ENCODE results near the gene CHL1.
"Not testable (repeated sequence)": the region's sequence is repeated elsewhere in the genome, so short reads cannot be mapped to it uniquely, and the experiment has no call there.

The CHL1 gene

DNA sequence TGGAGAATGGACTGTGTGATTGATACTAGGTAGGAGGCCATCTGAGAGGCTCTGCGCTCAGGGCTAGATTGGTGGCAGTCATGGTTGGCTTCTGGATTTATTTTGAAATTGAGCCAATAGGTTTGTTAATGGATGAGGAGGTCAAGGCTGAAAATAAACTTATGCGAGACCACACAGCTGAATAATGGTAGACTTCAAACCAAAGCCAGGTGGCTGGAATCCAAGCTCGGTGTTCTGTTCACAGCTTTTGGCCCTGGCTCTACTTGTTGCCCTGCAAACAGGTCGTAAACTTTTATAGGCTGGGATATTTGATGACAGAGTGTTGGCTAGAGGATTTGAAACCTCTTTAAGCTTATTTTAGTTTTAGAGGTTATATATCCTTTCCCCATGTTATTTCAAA is 160.4 kb downstream of the CHL1 start:
- H3K4me1 Mint-ChIP-seq (ENCODE audit: low read depth), result no peaks in the 10 kb centered on the region
- no peak overlapping the region for H3K27ac Mint-ChIP-seq
- H3K4me3 Mint-ChIP-seq, result no peak overlapping the region

GRCh38 chr3:359672-360071 is 163.1 kb downstream of the CHL1 start:
- Mint-ChIP-seq H3K27me3 (ENCODE audit: low read depth) (no peaks in the 10 kb centered on the region), H3K4me3 (no peak overlapping the region), H3K4me1 (ENCODE audit: low read depth) (no peaks in the 10 kb centered on the region), H3K27ac (no peak overlapping the region), H3K36me3 (ENCODE audit: low read depth) (no peaks in the 10 kb centered on the region), H3K9me3 (no peaks in the 10 kb centered on the region)

More for the DNA sequence above, 160.4 kb downstream of the CHL1 start:
- no peaks in the 10 kb centered on the region for H3K27me3 Mint-ChIP-seq (ENCODE audit: low read depth)
- H3K36me3 Mint-ChIP-seq (ENCODE audit: low read depth), result no peaks in the 10 kb centered on the region
- H3K9me3 Mint-ChIP-seq, result no peaks in the 10 kb centered on the region

GRCh38 chr3:362681-363338 is 166.2 kb downstream of the CHL1 start:
- Mint-ChIP-seq H3K27me3 (ENCODE audit: low read depth) (no peaks in the 10 kb centered on the region), H3K9me3 (no peaks in the 10 kb centered on the region), H3K4me3 (no peak overlapping the region), H3K4me1 (ENCODE audit: low read depth) (no peaks in the 10 kb centered on the region), H3K36me3 (ENCODE audit: low read depth) (no peaks in the 10 kb centered on the region), H3K27ac (no peak overlapping the region)

DNA sequence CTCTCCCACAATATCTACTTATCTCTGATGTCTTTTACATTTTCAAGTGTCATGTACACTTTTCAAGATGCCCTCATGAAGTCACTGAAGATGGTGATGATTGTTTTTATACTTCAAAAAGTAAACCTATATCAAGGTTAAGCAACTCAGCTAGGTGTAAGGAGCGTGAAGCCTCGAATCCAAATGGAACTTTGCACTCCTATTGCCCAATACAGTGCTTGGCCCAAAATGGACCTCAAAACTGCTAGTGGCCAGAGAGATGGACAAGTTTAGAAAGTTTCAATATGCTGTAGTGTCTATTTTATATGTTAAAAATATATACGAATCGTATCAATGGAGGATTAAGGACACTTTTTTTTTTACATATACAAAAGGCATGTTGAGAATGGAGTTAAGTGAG is 167.7 kb downstream of the CHL1 start:
- H3K36me3 Mint-ChIP-seq (ENCODE audit: low read depth), result no peaks in the 10 kb centered on the region
- no peaks in the 10 kb centered on the region for H3K27me3 Mint-ChIP-seq (ENCODE audit: low read depth)
- H3K27ac Mint-ChIP-seq, result no peak overlapping the region
- H3K4me3 Mint-ChIP-seq, result no peak overlapping the region
- no peaks in the 10 kb centered on the region for H3K4me1 Mint-ChIP-seq (ENCODE audit: low read depth)
- H3K9me3 Mint-ChIP-seq, result no peaks in the 10 kb centered on the region

DNA sequence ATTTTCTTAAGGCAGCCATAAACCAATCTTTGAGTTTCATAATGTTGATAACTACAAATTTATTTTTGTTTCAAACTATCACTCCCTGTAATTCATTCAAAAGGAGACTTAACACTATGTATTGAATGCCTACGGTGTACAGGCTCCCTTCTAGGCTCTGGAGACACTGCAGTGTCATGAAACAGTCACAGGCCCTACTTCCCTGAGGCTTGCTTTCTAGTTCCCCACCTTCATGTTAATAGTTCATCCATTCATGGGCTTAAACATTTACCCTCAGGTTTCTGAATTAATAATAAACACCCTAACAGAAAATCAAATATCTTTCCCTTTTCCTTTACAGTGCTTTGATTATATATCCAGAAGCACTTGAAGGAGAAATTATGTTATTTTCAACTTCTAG is 168.7 kb downstream of the CHL1 start:
- H3K4me3 Mint-ChIP-seq, result no peak overlapping the region
- no peak overlapping the region for H3K27ac Mint-ChIP-seq
- H3K36me3 Mint-ChIP-seq (ENCODE audit: low read depth), result no peaks in the 10 kb centered on the region
- H3K27me3 Mint-ChIP-seq (ENCODE audit: low read depth), result no peaks in the 10 kb centered on the region
- no peaks in the 10 kb centered on the region for H3K4me1 Mint-ChIP-seq (ENCODE audit: low read depth)
- no peaks in the 10 kb centered on the region for H3K9me3 Mint-ChIP-seq

- not testable (repeated sequence) for H3K27me3 Mint-ChIP-seq (ENCODE audit: low read depth); H3K4me3 Mint-ChIP-seq; H3K36me3 Mint-ChIP-seq (ENCODE audit: low read depth); H3K9me3 Mint-ChIP-seq; H3K27ac Mint-ChIP-seq; H3K4me1 Mint-ChIP-seq (ENCODE audit: low read depth)
Observed at GRCh38 chr3:366253-366652, 169.7 kb downstream of the CHL1 start.

DNA sequence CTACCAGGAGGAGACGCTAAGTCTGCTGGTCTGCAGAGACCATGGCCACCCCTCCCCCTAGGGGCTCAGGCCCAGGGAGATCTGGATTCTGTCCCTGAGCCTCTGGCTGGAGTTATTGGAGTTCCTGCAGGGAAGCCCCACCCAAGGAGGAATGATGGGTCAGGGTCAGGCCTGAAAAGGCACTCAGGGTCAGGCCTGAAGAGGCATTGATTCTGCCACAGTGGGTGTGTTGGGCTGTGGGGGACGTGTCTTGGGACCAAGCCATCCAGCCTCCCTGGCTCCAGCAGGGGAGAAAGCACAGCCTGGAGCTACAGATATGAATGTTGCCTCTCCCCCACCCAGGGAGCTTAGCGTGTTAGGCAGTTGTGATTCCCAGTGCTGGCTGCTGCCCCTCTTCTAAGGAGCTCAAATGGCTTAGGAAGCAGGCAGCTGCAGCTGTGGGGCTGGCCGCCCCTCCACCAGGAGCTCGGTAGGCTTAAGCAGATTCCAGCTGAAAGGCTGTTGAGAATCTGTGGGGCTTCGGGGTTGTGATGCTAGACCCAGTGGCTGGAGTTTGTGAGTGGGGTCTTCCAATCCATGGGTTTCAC is 176.7 kb downstream of the CHL1 start:
- Mint-ChIP-seq H3K36me3 (ENCODE audit: low read depth) (no peaks in the 10 kb centered on the region), H3K9me3 (peaks cover 4% of the 10 kb centered on the region), H3K27ac (no peak overlapping the region), H3K4me3 (no peak overlapping the region), H3K4me1 (ENCODE audit: low read depth) (no peaks in the 10 kb centered on the region), H3K27me3 (ENCODE audit: low read depth) (no peaks in the 10 kb centered on the region)

- no peak overlapping the region for H3K27ac Mint-ChIP-seq
- no peak overlapping the region for H3K4me3 Mint-ChIP-seq
- peaks cover 4% of the 10 kb centered on the region for H3K9me3 Mint-ChIP-seq
- H3K36me3 Mint-ChIP-seq (ENCODE audit: low read depth), result no peaks in the 10 kb centered on the region
- H3K4me1 Mint-ChIP-seq (ENCODE audit: low read depth), result no peaks in the 10 kb centered on the region
- no peaks in the 10 kb centered on the region for H3K27me3 Mint-ChIP-seq (ENCODE audit: low read depth)
Observed at GRCh38 chr3:374459-374858, 177.9 kb downstream of the CHL1 start.

DNA sequence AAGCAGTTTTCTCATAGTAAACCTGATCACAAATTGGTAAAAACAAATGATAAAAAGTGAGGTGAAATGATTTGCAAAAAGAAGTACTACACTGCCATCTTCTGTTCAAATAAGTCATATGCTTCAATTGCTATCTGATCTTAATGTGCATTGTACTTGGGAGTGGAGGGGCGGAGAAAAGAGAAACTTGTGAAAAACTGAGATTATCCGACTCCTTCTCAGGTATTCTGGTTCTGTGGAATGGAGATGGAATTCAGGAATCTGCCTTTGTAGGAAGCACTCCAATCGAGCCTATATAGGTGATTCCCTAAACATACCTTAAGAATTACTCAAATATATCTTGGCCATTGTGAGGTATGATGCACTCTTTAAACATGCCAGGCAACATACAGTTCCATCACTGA is 180.6 kb downstream of the CHL1 start:
- Mint-ChIP-seq H3K4me1 (ENCODE audit: low read depth) (no peaks in the 10 kb centered on the region), H3K36me3 (ENCODE audit: low read depth) (no peaks in the 10 kb centered on the region), H3K9me3 (no peaks in the 10 kb centered on the region), H3K27me3 (ENCODE audit: low read depth) (no peaks in the 10 kb centered on the region), H3K27ac (no peak overlapping the region), H3K4me3 (no peak overlapping the region)

DNA sequence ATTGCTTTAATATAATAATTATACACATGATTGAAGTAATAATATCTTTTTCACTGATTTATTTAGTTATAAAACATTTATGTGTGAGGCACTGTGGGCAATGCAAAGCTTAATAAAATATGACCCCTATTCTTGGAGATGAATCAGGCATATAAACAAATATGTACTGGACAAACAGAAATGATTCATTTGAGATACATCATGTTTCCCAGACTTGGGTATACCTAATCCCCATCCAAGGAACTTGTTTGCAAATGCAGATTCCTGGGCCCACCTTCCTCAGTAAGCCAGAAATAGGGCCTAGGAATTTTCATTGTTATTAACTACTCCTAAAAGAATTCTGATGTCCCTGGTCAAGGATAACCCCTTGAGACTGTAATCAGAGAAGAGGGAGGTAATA is 184.2 kb downstream of the CHL1 start:
- no peaks in the 10 kb centered on the region for H3K27me3 Mint-ChIP-seq (ENCODE audit: low read depth)
- no peaks in the 10 kb centered on the region for H3K36me3 Mint-ChIP-seq (ENCODE audit: low read depth)
- no peak overlapping the region for H3K4me3 Mint-ChIP-seq
- no peaks in the 10 kb centered on the region for H3K9me3 Mint-ChIP-seq
- H3K27ac Mint-ChIP-seq, result no peak overlapping the region
- H3K4me1 Mint-ChIP-seq (ENCODE audit: low read depth), result no peaks in the 10 kb centered on the region

DNA sequence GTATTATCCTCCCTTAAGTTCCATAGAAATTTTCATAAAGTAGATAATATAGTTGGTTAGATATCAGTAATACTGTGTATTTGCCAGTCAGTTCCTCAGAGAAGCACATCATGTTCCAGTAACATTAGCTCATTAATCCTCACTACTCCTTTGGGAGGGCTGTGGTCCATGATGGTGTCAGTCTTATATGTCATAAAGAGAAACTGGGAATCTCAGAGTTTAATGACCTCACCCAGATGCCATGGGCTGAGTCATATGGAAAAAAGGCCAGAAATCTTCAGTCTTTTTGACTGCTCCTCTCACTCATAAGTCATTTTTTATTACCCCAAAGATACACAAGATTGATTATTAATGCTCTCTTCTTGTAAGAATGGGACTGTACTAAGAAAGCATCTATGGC is 188.6 kb downstream of the CHL1 start:
- no peak overlapping the region for H3K4me3 Mint-ChIP-seq
- no peaks in the 10 kb centered on the region for H3K9me3 Mint-ChIP-seq
- H3K27me3 Mint-ChIP-seq (ENCODE audit: low read depth), result no peaks in the 10 kb centered on the region
- H3K36me3 Mint-ChIP-seq (ENCODE audit: low read depth), result no peaks in the 10 kb centered on the region
- no peaks in the 10 kb centered on the region for H3K4me1 Mint-ChIP-seq (ENCODE audit: low read depth)
- H3K27ac Mint-ChIP-seq, result no peak overlapping the region

DNA sequence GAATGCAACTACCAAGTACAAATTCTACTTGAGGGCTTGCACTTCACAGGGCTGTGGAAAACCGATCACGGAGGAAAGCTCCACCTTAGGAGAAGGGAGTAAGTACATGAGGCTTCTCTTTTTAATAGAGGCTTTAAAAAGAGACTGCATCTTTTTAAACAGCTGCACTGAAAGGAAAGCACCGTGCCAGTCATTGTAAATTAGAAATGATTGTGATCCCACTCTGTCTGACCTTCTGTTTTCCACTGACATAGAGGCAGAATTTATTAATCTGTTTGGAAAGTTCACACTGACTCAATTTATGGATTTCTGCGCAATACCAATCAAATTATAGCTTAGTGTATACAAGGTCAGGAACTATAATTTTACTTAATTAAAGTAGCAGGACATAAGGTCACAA is 198.2 kb downstream of the CHL1 start:
- Mint-ChIP-seq H3K36me3 (ENCODE audit: low read depth) (no peaks in the 10 kb centered on the region), H3K9me3 (no peaks in the 10 kb centered on the region), H3K27me3 (ENCODE audit: low read depth) (no peaks in the 10 kb centered on the region)

DNA sequence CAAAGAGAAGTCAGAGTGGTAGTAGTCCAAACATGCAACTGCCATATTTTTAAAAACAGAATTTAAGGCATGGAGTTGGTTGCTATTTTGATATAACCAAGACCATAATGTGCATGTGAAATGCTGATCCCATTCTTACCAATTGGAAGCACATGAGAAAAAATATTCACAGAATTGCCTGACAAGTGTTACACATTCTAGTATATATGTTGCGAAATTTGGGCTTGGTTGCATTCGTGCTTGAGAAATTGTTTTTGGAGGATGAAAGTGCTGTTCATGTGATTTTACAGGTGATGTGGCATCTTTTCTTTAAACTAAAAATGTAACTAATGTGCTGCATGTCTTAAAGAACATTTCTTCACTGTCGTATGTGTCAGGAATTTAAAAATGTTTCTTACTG is 199.7 kb downstream of the CHL1 start:
- H3K9me3 Mint-ChIP-seq, result no peaks in the 10 kb centered on the region
- H3K27ac Mint-ChIP-seq, result no peak overlapping the region
- H3K27me3 Mint-ChIP-seq (ENCODE audit: low read depth), result no peaks in the 10 kb centered on the region
- H3K4me1 Mint-ChIP-seq (ENCODE audit: low read depth), result no peaks in the 10 kb centered on the region
- no peaks in the 10 kb centered on the region for H3K36me3 Mint-ChIP-seq (ENCODE audit: low read depth)
- no peak overlapping the region for H3K4me3 Mint-ChIP-seq

More for the DNA sequence above, 198.2 kb downstream of the CHL1 start:
- Mint-ChIP-seq H3K27ac (no peak overlapping the region), H3K4me3 (no peak overlapping the region), H3K4me1 (ENCODE audit: low read depth) (no peaks in the 10 kb centered on the region)

GRCh38 chr3:399647-400046 is 203.1 kb downstream of the CHL1 start:
- Mint-ChIP-seq H3K4me3 (no peak overlapping the region), H3K36me3 (ENCODE audit: low read depth) (no peaks in the 10 kb centered on the region), H3K27me3 (ENCODE audit: low read depth) (no peaks in the 10 kb centered on the region), H3K4me1 (ENCODE audit: low read depth) (no peaks in the 10 kb centered on the region), H3K9me3 (no peaks in the 10 kb centered on the region), H3K27ac (no peak overlapping the region)

DNA sequence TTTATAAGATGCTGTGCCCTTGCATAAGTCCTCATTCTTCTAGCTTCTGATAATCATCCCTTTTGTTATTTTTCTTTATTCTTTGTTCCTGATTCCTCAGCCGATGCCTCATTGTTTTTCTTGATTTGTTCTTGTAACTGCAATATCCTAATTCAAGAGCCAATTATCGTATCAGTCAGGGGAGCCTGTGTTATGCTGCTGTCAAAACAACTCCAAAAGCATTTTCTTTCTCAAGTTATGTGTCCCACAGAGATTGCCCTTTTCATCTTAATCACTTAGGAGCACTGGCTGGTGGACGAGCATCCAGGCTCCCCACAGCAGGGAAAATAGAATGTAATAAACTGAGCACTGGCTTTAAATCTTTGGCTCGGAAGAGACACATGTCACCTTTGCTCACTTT is 207.3 kb downstream of the CHL1 start:
- Mint-ChIP-seq H3K4me3 (no peak overlapping the region), H3K9me3 (no peaks in the 10 kb centered on the region), H3K27ac (no peak overlapping the region), H3K27me3 (ENCODE audit: low read depth) (no peaks in the 10 kb centered on the region), H3K36me3 (ENCODE audit: low read depth) (no peaks in the 10 kb centered on the region), H3K4me1 (ENCODE audit: low read depth) (no peaks in the 10 kb centered on the region)

DNA sequence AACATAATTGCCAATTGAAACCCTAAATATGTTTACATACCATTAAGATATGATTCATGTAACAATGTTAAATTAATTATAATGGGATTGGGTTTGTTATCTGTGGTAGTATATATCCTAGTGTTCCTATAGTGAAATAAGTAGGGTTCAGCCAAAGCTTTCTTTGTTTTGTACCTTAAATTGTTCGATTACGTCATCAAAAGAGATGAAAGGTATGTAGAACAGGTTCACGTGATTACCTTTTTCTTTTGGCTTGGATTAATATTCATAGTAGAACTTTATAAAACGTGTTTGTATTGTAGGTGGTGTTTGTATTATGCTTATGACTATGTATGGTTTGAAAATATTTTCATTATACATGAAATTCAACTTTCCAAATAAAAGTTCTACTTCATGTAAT is 212.4 kb downstream of the CHL1 start:
- Mint-ChIP-seq H3K27me3 (ENCODE audit: low read depth) (no peaks in the 10 kb centered on the region), H3K27ac (no peak overlapping the region), H3K36me3 (ENCODE audit: low read depth) (no peaks in the 10 kb centered on the region), H3K4me3 (no peak overlapping the region), H3K4me1 (ENCODE audit: low read depth) (no peaks in the 10 kb centered on the region), H3K9me3 (no peaks in the 10 kb centered on the region)

All from T-helper 1 cell treated with Interleukin-12 subunit alpha and Interleukin-12 subunit beta and Interleukin-4 antibody, amounts not matched to agents 30 μg/mL and 1 μg/mL, for 36 hours (primary cell).